Head of caudate nucleus (tissue), 42 donors: ENCODE data around the gene CD163L1.

ENCODE experiments used
- DNase-seq, 42 donors: peaks; one replicate each; pipeline versions ENCODE4 v3.0.0 to v3.0.0-alpha.2; 2020 to 2021; ENCODE audit warnings: mixed read lengths in 7 of 42
- intact Hi-C: fragments of 100-400 bp; cut with DNase I; formaldehyde crosslinking; loops from one replicate; pipeline ENCODE4 v1.15.0; 2022

CD163L1 gene

GRCh38 chr12:7431993-7432685 lies 11.8 kb downstream of the CD163L1 start:
- no peak for DNase-seq
- intact Hi-C loops = no loop called here

GRCh38 chr12:7411343-7411742 lies 32.6 kb downstream of the CD163L1 start:
- DNase-seq = no peak
- intact Hi-C loops = no loop called here

DNA sequence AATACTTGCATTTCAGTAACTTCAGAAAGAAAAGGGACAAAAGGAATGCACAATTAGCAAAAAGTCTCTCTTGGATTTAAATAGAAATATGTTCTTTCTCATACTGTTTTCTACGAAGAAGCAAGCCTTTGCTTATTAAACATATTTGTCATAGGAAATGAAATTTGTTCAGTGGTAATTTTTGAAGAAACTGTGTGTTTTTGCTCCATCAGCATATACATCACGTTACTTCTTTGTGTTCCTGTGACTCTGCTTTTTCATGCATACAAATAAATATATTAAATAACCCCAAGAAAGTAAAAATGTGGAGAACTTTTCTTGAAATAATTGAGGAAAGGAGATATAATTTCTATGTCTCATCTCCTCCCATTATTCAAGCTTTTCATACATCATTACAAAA lies 39.7 kb downstream of the CD163L1 start:
- intact Hi-C loops = no loop called here
- DNase-seq = no peak

- no peak for DNase-seq
- intact Hi-C loops = no loop called here
These were observed 40.5 kb downstream of the CD163L1 start for GRCh38 chr12:7403466-7403865.

DNA sequence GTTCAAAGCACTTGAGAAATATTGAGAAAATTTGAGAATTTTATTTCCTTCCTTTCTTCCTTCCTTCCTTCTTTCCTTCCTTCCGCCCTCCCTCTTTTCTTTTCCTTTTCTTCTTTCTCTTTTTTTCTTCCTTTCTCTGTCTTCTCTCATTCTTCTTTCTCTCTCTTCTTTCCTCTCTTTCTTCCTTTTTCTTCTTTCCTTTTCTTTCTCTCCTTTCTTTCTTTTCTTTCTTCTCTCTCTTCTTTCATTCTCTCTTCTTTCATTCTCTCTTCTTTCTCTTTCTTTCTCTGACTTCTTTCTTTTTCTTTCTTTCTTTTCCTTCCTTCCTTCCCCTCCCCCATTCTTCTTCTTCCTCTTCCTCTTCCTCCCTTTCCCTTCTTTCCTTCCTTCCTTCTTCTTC lies 44.9 kb downstream of the CD163L1 start:
- intact Hi-C loops = no loop called here
- no peak for DNase-seq

GRCh38 chr12:7396418-7396817 lies 47.5 kb downstream of the CD163L1 start:
- intact Hi-C loops = no loop called here
- no peak for DNase-seq

DNA sequence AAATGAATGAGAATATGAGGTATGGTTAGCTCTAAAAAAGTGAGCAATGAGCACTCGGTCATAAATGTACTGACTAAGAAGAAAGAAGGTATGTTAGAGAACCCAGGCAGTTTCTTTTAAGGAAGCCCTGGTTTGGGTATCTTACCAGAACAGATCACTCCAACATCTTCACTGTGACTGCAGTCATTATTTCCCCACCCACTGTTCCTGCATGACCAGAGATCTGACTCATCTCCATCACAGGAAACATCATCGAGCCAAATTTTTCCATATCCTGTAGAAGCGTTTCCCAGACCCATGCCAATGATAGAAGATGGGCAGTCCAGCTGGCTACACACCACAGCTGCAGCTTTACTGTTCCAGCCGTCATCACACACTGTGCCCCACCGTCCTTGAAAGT lies 48.0 kb downstream of the CD163L1 start:
- intact Hi-C loops = no loop called here
- DNase-seq = no peak

GRCh38 chr12:7387289-7387688 lies 56.7 kb downstream of the CD163L1 start:
- intact Hi-C loops = no loop called here
- no peak for DNase-seq

GRCh38 chr12:7383157-7383556 lies 60.8 kb downstream of the CD163L1 start:
- no peak for DNase-seq
- intact Hi-C loops = no loop called here

- intact Hi-C loops = no loop called here
- DNase-seq = no peak
These were observed 67.8 kb downstream of the CD163L1 start for GRCh38 chr12:7376196-7376595.

GRCh38 chr12:7375145-7375543 lies 68.8 kb downstream of the CD163L1 start:
- intact Hi-C loops = no loop called here
- peak in 7 of 42 donors; percentile 3 to 42 (median 20) for DNase-seq

- intact Hi-C loops = no loop called here
- peak in 17 of 42 donors; percentile 4 to 44 (median 11) for DNase-seq
These were observed 69.4 kb downstream of the CD163L1 start for GRCh38 chr12:7374423-7375144.

GRCh38 chr12:7373226-7373625 lies 70.7 kb downstream of the CD163L1 start:
- no peak for DNase-seq
- intact Hi-C loops = no loop called here

- no peak for DNase-seq
- intact Hi-C loops = no loop called here
These were observed 74.7 kb downstream of the CD163L1 start for GRCh38 chr12:7369274-7369729.

GRCh38 chr12:7362734-7363133 lies 81.2 kb downstream of the CD163L1 start:
- DNase-seq = no peak
- intact Hi-C loops = no loop called here

GRCh38 chr12:7361265-7361664 lies 82.7 kb downstream of the CD163L1 start:
- no peak for DNase-seq

GRCh38 chr12:7354529-7354928 lies 89.4 kb downstream of the CD163L1 start:
- no peak for DNase-seq
- intact Hi-C loops = no loop called here

More at GRCh38 chr12:7361265-7361664, 82.7 kb downstream of the CD163L1 start:
- intact Hi-C loops = no loop called here

GRCh38 chr12:7352661-7353060 lies 91.3 kb downstream of the CD163L1 start:
- no peak for DNase-seq
- intact Hi-C loops = no loop called here

DNA sequence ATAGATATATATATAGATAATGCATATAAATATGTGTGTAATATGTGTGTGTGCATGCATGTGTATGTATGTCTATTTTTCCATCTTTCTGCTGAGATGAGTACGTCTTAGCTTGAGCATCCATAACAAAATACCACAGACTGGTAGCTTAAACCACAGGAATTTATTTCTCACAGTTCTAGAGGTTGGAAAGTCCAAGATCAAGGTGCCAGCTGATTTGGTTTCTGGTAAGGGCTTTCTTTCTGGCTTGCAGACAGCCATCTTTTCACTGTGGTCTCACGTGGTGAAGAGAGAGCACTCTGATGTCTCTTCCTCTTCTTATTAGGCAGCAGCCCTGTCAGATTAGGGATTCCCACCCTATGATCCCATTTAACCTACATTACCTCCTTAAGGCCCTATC lies 92.8 kb downstream of the CD163L1 start:
- intact Hi-C loops = no loop called here
- no peak for DNase-seq

- intact Hi-C loops = no loop called here
- no peak for DNase-seq
These were observed 94.5 kb downstream of the CD163L1 start for GRCh38 chr12:7349418-7349817.
